AG09309 (cell line): ENCODE measurements around the gene ACD.

Experiments
- DNase-seq: peaks from one replicate; pipeline ENCODE4 v3.0.0-alpha.2; 2010; ENCODE audit warnings: low read depth
- H3K4me3 ChIP-seq: 2 replicates; pipeline ENCODE4 v1.5.1; 2011; ENCODE audit warnings: mild to moderate bottlenecking, low read depth, low read length, moderate library complexity; ENCODE audit not compliant: control insufficient read depth
- TF ChIP-seq, protein P1 (sequence below): IDR thresholded peaks from 2 replicates; pipeline ENCODE4 v1.5.1; 2011; ENCODE audit warnings: mild to moderate bottlenecking, low read depth, low read length, inconsistent platforms; ENCODE audit not compliant: insufficient read depth, control insufficient read depth; ENCODE audit errors: missing control alignments

Gene ACD

GRCh38 chr16:67608364-67608763 is 51.7 kb downstream of the ACD start:
- TF ChIP-seq, protein P1, sequence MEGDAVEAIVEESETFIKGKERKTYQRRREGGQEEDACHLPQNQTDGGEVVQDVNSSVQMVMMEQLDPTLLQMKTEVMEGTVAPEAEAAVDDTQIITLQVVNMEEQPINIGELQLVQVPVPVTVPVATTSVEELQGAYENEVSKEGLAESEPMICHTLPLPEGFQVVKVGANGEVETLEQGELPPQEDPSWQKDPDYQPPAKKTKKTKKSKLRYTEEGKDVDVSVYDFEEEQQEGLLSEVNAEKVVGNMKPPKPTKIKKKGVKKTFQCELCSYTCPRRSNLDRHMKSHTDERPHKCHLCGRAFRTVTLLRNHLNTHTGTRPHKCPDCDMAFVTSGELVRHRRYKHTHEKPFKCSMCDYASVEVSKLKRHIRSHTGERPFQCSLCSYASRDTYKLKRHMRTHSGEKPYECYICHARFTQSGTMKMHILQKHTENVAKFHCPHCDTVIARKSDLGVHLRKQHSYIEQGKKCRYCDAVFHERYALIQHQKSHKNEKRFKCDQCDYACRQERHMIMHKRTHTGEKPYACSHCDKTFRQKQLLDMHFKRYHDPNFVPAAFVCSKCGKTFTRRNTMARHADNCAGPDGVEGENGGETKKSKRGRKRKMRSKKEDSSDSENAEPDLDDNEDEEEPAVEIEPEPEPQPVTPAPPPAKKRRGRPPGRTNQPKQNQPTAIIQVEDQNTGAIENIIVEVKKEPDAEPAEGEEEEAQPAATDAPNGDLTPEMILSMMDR = no peak
- DNase-seq = no peak
- H3K4me3 ChIP-seq = no peak overlapping the region
